Osteocyte (in vitro differentiated cells): ENCODE data around the gene PXT1. TPM values are rescaled to one million over a fixed set of nuclear protein-coding genes. Genes with fewer than 3 reads are reported as not detected.
"Not testable (repeated sequence)": the region's sequence is repeated elsewhere in the genome, so short reads cannot be mapped to it uniquely, and the experiment has no call there.

ENCODE experiments used
- DNase-seq: peaks from one replicate; pipeline ENCODE4 v3.0.0; 2021; ENCODE audit warnings: mixed read lengths; ENCODE audit not compliant: unreplicated experiment; ENCODE audit errors: extremely low spot score
- H3K27ac Mint-ChIP-seq: one replicate; pipeline ENCODE4 v1.8.0; 2021; ENCODE audit warnings: mild to moderate bottlenecking, mixed read lengths; ENCODE audit not compliant: unreplicated experiment
- H3K27me3 Mint-ChIP-seq: one replicate; pipeline ENCODE4 v1.8.0; 2021; ENCODE audit warnings: mixed read lengths; ENCODE audit not compliant: unreplicated experiment
- H3K36me3 Mint-ChIP-seq: one replicate; pipeline ENCODE4 v1.8.0; 2021; ENCODE audit warnings: mixed read lengths; ENCODE audit not compliant: unreplicated experiment
- H3K4me1 Mint-ChIP-seq: one replicate; pipeline ENCODE4 v1.8.0; 2021; ENCODE audit warnings: mixed read lengths; ENCODE audit not compliant: unreplicated experiment
- H3K4me3 Mint-ChIP-seq: one replicate; pipeline ENCODE4 v1.8.0; 2021; ENCODE audit warnings: mild to moderate bottlenecking, moderate library complexity, mixed read lengths; ENCODE audit not compliant: unreplicated experiment
- H3K9me3 Mint-ChIP-seq: one replicate; pipeline ENCODE4 v1.8.0; 2021; ENCODE audit warnings: mixed read lengths; ENCODE audit not compliant: unreplicated experiment
- total RNA-seq: library from RNA; stranded (reverse); gene quantifications from 2 replicates; pipeline ENCODE4 v1.2.1, GENCODE V29; 2021
- TF ChIP-seq, protein P1 (sequence below): fragments of 200-600 bp; sonication (generic); IDR thresholded peaks from 2 replicates; pipeline ENCODE4 v1.5.0; 2021; ENCODE audit warnings: antibody characterized with exemption, mild to moderate bottlenecking, moderate library complexity

The PXT1 gene
- total RNA-seq, 1 donor from 2014 or later: not detected

DNA sequence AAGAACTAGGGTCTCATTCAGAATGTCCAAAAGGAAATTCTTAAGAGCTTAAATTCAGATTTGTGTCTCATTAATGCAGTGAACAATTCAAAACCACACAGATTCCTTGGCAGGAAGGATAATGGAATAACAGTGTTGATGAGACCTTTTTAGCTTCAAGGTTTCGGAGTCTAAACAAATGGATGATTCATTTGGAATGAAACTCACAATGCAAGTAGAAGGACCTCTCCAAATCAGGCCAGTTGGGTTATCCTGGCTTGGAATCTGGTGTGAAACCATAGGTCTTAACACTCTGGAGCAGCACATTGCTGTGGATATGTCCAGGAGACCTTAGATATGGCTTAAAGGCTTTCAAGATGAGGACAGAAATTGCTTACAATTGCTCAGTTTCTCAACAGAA is 45.0 kb upstream of the PXT1 start:
- DNase-seq: no peak
- Mint-ChIP-seq H3K4me1 (peaks cover 15% of the 10 kb centered on the region), H3K27ac (no peak overlapping the region), H3K27me3 (no peaks in the 10 kb centered on the region), H3K9me3 (no peaks in the 10 kb centered on the region), H3K4me3 (no peak overlapping the region), H3K36me3 (peaks cover 46% of the 10 kb centered on the region)
- TF ChIP-seq, protein P1, sequence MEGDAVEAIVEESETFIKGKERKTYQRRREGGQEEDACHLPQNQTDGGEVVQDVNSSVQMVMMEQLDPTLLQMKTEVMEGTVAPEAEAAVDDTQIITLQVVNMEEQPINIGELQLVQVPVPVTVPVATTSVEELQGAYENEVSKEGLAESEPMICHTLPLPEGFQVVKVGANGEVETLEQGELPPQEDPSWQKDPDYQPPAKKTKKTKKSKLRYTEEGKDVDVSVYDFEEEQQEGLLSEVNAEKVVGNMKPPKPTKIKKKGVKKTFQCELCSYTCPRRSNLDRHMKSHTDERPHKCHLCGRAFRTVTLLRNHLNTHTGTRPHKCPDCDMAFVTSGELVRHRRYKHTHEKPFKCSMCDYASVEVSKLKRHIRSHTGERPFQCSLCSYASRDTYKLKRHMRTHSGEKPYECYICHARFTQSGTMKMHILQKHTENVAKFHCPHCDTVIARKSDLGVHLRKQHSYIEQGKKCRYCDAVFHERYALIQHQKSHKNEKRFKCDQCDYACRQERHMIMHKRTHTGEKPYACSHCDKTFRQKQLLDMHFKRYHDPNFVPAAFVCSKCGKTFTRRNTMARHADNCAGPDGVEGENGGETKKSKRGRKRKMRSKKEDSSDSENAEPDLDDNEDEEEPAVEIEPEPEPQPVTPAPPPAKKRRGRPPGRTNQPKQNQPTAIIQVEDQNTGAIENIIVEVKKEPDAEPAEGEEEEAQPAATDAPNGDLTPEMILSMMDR: no peak

DNA sequence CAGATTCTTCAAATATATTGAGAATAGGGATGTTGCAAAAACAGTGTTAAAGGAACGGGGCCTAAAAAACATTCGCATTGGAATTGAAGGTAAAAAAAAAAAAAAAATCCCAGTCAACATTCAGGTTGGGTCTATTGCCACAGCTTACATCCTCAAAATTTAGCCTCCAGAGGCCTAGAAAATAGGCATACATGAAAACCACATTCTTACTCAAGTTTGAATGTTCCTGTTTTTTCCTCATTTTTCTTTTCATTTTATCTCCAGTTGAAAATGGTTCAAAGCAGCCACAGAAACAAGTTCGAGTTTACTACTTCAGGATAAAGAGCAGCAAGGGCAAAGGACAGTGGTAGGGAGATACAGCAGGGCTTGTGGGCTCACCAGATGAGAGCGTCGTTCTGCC is 42.1 kb upstream of the PXT1 start:
- H3K36me3 Mint-ChIP-seq: peaks cover 47% of the 10 kb centered on the region

DNA sequence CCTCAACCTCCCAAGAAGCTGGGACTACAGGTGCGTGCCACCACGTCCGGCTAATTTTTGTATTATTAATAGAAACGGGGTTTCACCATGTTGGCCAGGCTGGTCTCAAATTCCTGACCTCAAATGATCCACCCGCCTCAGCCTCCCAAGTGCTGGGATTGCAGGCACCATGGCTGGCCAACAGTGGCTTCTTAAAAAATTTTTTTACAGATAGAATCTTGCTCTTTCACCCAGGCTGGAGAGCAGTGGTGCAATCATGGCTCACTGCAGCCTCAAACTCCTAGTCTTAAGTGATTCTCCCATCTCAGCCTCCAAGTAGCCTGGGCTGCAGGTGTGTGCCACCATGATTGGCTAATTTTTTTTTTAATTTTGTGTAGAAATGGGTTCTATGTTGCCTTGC is 40.7 kb upstream of the PXT1 start:
- not testable (repeated sequence) for H3K27me3 Mint-ChIP-seq, H3K4me1 Mint-ChIP-seq, DNase-seq, H3K4me3 Mint-ChIP-seq, H3K27ac Mint-ChIP-seq, H3K9me3 Mint-ChIP-seq
- H3K36me3 Mint-ChIP-seq: peaks cover 52% of the 10 kb centered on the region

More for the DNA sequence above, 42.1 kb upstream of the PXT1 start:
- no peaks in the 10 kb centered on the region for H3K27me3 Mint-ChIP-seq
- peaks cover 9% of the 10 kb centered on the region for H3K4me1 Mint-ChIP-seq
- no peak overlapping the region for H3K4me3 Mint-ChIP-seq
- H3K27ac Mint-ChIP-seq: no peak overlapping the region
- no peak for DNase-seq
- TF ChIP-seq, protein P1: no peak
- H3K9me3 Mint-ChIP-seq: no peaks in the 10 kb centered on the region

DNA sequence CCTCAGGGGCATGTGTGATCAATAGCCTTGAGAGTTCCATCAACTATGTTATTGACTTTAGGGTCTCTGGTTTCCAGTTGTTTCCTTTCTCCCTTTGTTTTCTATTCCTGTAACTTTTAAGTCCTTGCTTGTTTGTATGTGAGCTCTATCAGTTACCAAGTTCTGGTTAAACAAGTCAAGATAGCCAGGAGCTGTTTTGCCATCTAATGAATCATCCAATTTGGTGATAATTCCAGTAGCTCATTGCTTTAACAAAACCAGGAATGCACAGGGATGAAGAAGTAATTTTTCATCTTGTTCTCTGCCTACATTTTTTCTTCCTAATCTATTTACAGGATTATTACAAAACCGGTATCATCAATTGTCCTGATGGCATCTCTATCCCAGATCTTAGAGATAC is 36.6 kb upstream of the PXT1 start:
- TF ChIP-seq, protein P1: no peak
- no peak overlapping the region for H3K4me3 Mint-ChIP-seq
- peaks cover 37% of the 10 kb centered on the region for H3K36me3 Mint-ChIP-seq
- H3K27ac Mint-ChIP-seq: no peak overlapping the region
- H3K27me3 Mint-ChIP-seq: no peaks in the 10 kb centered on the region
- DNase-seq: no peak
- H3K4me1 Mint-ChIP-seq: peaks cover 11% of the 10 kb centered on the region
- H3K9me3 Mint-ChIP-seq: no peaks in the 10 kb centered on the region

- no peak for DNase-seq
- TF ChIP-seq, protein P1: no peak
- H3K4me3 Mint-ChIP-seq: no peak overlapping the region
- H3K9me3 Mint-ChIP-seq: no peaks in the 10 kb centered on the region
- peaks cover 32% of the 10 kb centered on the region for H3K36me3 Mint-ChIP-seq
- no peaks in the 10 kb centered on the region for H3K27me3 Mint-ChIP-seq
- H3K27ac Mint-ChIP-seq: no peak overlapping the region
- H3K4me1 Mint-ChIP-seq: peaks cover 15% of the 10 kb centered on the region
Measured at GRCh38 chr6:36478051-36478526, 35.4 kb upstream of the PXT1 start.

DNA sequence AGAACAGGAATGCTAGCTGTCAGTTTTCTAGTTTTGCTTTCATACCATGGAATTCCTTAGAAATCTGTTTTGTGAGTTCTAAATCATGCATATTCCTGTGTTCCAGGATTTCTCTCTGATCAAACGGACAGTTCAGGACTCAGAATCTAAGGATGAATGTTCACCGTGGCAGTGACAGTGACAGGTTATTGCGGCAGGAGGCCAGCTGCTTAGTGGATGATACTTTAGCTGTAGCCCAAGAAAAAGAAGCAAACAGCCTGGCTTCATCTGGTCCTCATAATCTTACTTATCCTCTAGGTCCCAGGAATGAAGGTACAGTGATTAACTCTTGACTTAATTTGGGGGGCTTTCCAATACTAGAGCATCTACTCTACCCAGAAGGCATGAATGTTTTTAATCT is 27.3 kb upstream of the PXT1 start:
- H3K4me1 Mint-ChIP-seq: peaks cover 21% of the 10 kb centered on the region
- H3K9me3 Mint-ChIP-seq: no peaks in the 10 kb centered on the region
- DNase-seq: no peak
- TF ChIP-seq, protein P1: no peak
- no peak overlapping the region for H3K27ac Mint-ChIP-seq
- peaks cover 17% of the 10 kb centered on the region for H3K36me3 Mint-ChIP-seq
- H3K27me3 Mint-ChIP-seq: no peaks in the 10 kb centered on the region
- H3K4me3 Mint-ChIP-seq: no peak overlapping the region
